ENCODE measurements around the gene PRKACA.

The PRKACA gene

GRCh38 chr19:14102756-14103155, 14.8 kb downstream of the PRKACA start:
- no peaks in the 10 kb centered on the region for H3K9me3 ChIP-seq (replicated peaks in 1 of 11)
- H3K4me3 ChIP-seq, result no peak overlapping the region
- peaks cover 0 to 42% (median 11%) of the 10 kb centered on the region in 11 experiments; a peak in 17 of 22 replicates for H4K20me1 ChIP-seq
- no peak for TF ChIP-seq Cebpa-rat (IDR thresholded peaks at IDR 0.05)
- H3K27me3 ChIP-seq, result no peaks in the 10 kb centered on the region
- peaks cover 52 to 99% (median 96%) of the 10 kb centered on the region in 11 experiments for H3K36me3 ChIP-seq
- H3K4me2 ChIP-seq, result no peak overlapping the region
- H3K27ac ChIP-seq, result 0 out of 22 replicates have a peak overlapping the region, but pooled peaks of 1 of the 11 experiments have one; percentile 4
- peaks cover 0 to 11% (median 0%) of the 10 kb centered on the region in 10 experiments; a peak in 4 of 20 replicates for H3K4me1 ChIP-seq
- H3K9ac ChIP-seq, result peak overlapping the region in 8 of 11 experiments; percentile 4 to 24 (median 18); a peak in 3 of 22 replicates

- no peaks in the 10 kb centered on the region for H3K9me3 ChIP-seq (replicated peaks in 1 of 11)
- H3K27ac ChIP-seq, result peak overlapping the region in 1 of 11 experiments; percentile 23; a peak in 1 of 22 replicates
- peaks cover 52 to 99% (median 96%) of the 10 kb centered on the region in 11 experiments for H3K36me3 ChIP-seq
- peaks cover 0 to 42% (median 5%) of the 10 kb centered on the region in 11 experiments; a peak in 12 of 22 replicates for H4K20me1 ChIP-seq
- peak overlapping the region in 5 of 11 experiments; percentile 4 to 21 (median 9); a peak in 1 of 22 replicates for H3K9ac ChIP-seq
- no peak for TF ChIP-seq Cebpa-rat (IDR thresholded peaks at IDR 0.05)
- H3K4me3 ChIP-seq, result no peak overlapping the region
- H3K4me2 ChIP-seq, result no peak overlapping the region
- H3K27me3 ChIP-seq, result no peaks in the 10 kb centered on the region
- H3K4me1 ChIP-seq, result peaks cover 0 to 11% (median 0%) of the 10 kb centered on the region in 10 experiments; a peak in 4 of 20 replicates
Observed at GRCh38 chr19:14102102-14102696, 15.4 kb downstream of the PRKACA start.

GRCh38 chr19:14101003-14101545, 16.5 kb downstream of the PRKACA start:
- H3K9ac ChIP-seq, result no peak overlapping the region
- H3K4me1 ChIP-seq, result peaks cover 0 to 11% (median 0%) of the 10 kb centered on the region in 10 experiments; a peak in 4 of 20 replicates

GRCh38 chr19:14097532-14098151, 19.9 kb downstream of the PRKACA start:
- H3K4me3 ChIP-seq, result no peak overlapping the region
- no peak for TF ChIP-seq Cebpa-rat (IDR thresholded peaks at IDR 0.05)
- no peak overlapping the region for H3K9ac ChIP-seq
- peaks cover 35 to 97% (median 87%) of the 10 kb centered on the region in 11 experiments for H3K36me3 ChIP-seq
- H3K27me3 ChIP-seq, result no peaks in the 10 kb centered on the region
- peaks cover 0 to 3% (median 0%) of the 10 kb centered on the region in 10 experiments; a peak in 3 of 20 replicates for H3K4me1 ChIP-seq
- H3K27ac ChIP-seq, result no peak overlapping the region
- H4K20me1 ChIP-seq, result peaks cover 0 to 15% (median 0%) of the 10 kb centered on the region in 11 experiments; a peak in 5 of 22 replicates
- no peak overlapping the region for H3K4me2 ChIP-seq
- H3K9me3 ChIP-seq (replicated peaks in 1 of 11), result peaks cover 11 to 21% (median 15%) of the 10 kb centered on the region in 11 experiments

More at GRCh38 chr19:14101003-14101545, 16.5 kb downstream of the PRKACA start:
- no peak overlapping the region for H3K4me3 ChIP-seq
- TF ChIP-seq Cebpa-rat (IDR thresholded peaks at IDR 0.05), result no peak
- H4K20me1 ChIP-seq, result peaks cover 0 to 32% (median 4%) of the 10 kb centered on the region in 11 experiments; a peak in 7 of 22 replicates
- no peaks in the 10 kb centered on the region for H3K27me3 ChIP-seq
- H3K27ac ChIP-seq, result no peak overlapping the region
- peaks cover 53 to 100% (median 97%) of the 10 kb centered on the region in 11 experiments for H3K36me3 ChIP-seq
- no peaks in the 10 kb centered on the region for H3K9me3 ChIP-seq (replicated peaks in 1 of 11)
- H3K4me2 ChIP-seq, result no peak overlapping the region

- H3K27ac ChIP-seq, result no peak overlapping the region
- no peak overlapping the region for H3K9ac ChIP-seq
- H4K20me1 ChIP-seq, result peaks cover 0 to 9% (median 0%) of the 10 kb centered on the region in 11 experiments; a peak in 3 of 22 replicates
- TF ChIP-seq Cebpa-rat (IDR thresholded peaks at IDR 0.05), result no peak
- no peak overlapping the region for H3K4me2 ChIP-seq
- H3K4me1 ChIP-seq, result peaks cover 7 to 12% (median 8%) of the 10 kb centered on the region in 10 experiments; a peak in 18 of 20 replicates
- H3K9me3 ChIP-seq (replicated peaks in 1 of 11), result peaks cover 11 to 21% (median 15%) of the 10 kb centered on the region in 11 experiments
- H3K4me3 ChIP-seq, result no peak overlapping the region
- no peaks in the 10 kb centered on the region for H3K27me3 ChIP-seq
- peaks cover 27 to 84% (median 75%) of the 10 kb centered on the region in 11 experiments for H3K36me3 ChIP-seq
Observed at GRCh38 chr19:14096272-14096992, 21.1 kb downstream of the PRKACA start.

- peaks cover 7 to 12% (median 8%) of the 10 kb centered on the region in 10 experiments; a peak in 18 of 20 replicates for H3K4me1 ChIP-seq
- no peak overlapping the region for H3K9ac ChIP-seq
- peaks cover 0 to 9% (median 0%) of the 10 kb centered on the region in 11 experiments; a peak in 2 of 22 replicates for H4K20me1 ChIP-seq
- H3K4me3 ChIP-seq, result no peak overlapping the region
- TF ChIP-seq Cebpa-rat (IDR thresholded peaks at IDR 0.05), result no peak
- peaks cover 16 to 69% (median 59%) of the 10 kb centered on the region in 11 experiments for H3K36me3 ChIP-seq
- H3K4me2 ChIP-seq, result no peak overlapping the region
- H3K27ac ChIP-seq, result no peak overlapping the region
- no peaks in the 10 kb centered on the region for H3K27me3 ChIP-seq
- peaks cover 11 to 21% (median 15%) of the 10 kb centered on the region in 11 experiments for H3K9me3 ChIP-seq (replicated peaks in 1 of 11)
Observed at GRCh38 chr19:14094854-14095253, 22.7 kb downstream of the PRKACA start.

GRCh38 chr19:14093117-14093823, 24.3 kb downstream of the PRKACA start:
- Histone ChIP-seq H3K4me2 (no peak overlapping the region), H3K27me3 (no peaks in the 10 kb centered on the region), H3K4me3 (peak overlapping the region in 5 of 10 experiments; percentile 1 to 44 (median 12); a peak in 5 of 20 replicates), H3K9ac (no peak overlapping the region), H3K4me1 (peaks cover 17 to 23% (median 21%) of the 10 kb centered on the region in 10 experiments), H3K9me3 (replicated peaks in 1 of 11) (peaks cover 11 to 21% (median 15%) of the 10 kb centered on the region in 11 experiments), H3K27ac (no peak overlapping the region), H3K36me3 (peaks cover 24 to 62% (median 52%) of the 10 kb centered on the region in 11 experiments), H4K20me1 (peaks cover 9 to 25% (median 14%) of the 10 kb centered on the region in 11 experiments; a peak in 19 of 22 replicates)
- no peak for TF ChIP-seq Cebpa-rat (IDR thresholded peaks at IDR 0.05)

Measured in BLaER1 treated with 17β-estradiol and CSF1 and Interleukin-3, amounts not matched to agents 10 nM and 100 nM (cell line).